ENCODE data around the gene COX6B1.
"Not testable (repeated sequence)": the region's sequence is repeated elsewhere in the genome, so short reads cannot be mapped to it uniquely, and the experiment has no call there.

Gene COX6B1

GRCh38 chr19:35636651-35637050, 11.5 kb upstream of the COX6B1 start:
- no peak for DNase-seq

GRCh38 chr19:35637165-35637564, 11.0 kb upstream of the COX6B1 start:
- DNase-seq: no peak

GRCh38 chr19:35639321-35639639, 8.8 kb upstream of the COX6B1 start:
- DNase-seq: no peak

GRCh38 chr19:35639863-35640262, 8.3 kb upstream of the COX6B1 start:
- DNase-seq: no peak

GRCh38 chr19:35641515-35642151, 6.5 kb upstream of the COX6B1 start, which contains the start of gene ETV2:
Gene ETV2 (plus strand): TSS chr19:35641745. CDS start chr19:35642461, 716 bp downstream.
- peak; percentile 25 for DNase-seq

GRCh38 chr19:35642312-35642711, 5.8 kb upstream of the COX6B1 start:
- DNase-seq: no peak

- DNase-seq: no peak
Measured at GRCh38 chr19:35642798-35643254, 5.3 kb upstream of the COX6B1 start.

- DNase-seq: peak; percentile 94
Measured at GRCh38 chr19:35643255-35644205, 4.6 kb upstream of the COX6B1 start.

- DNase-seq: peak; percentile 90
Measured at GRCh38 chr19:35644206-35644986, 3.7 kb upstream of the COX6B1 start.

- DNase-seq: peak; percentile 85
Measured at GRCh38 chr19:35644987-35645679, 3.0 kb upstream of the COX6B1 start.

GRCh38 chr19:35645680-35646511, 2.2 kb upstream of the COX6B1 start:
- no peak for DNase-seq

- no peak for DNase-seq
Measured at GRCh38 chr19:35650581-35650980, 2.5 kb downstream of the COX6B1 start.

- DNase-seq: not testable (repeated sequence)
Measured at GRCh38 chr19:35654828-35655227, 6.7 kb downstream of the COX6B1 start.

- DNase-seq: no peak
Measured at GRCh38 chr19:35655600-35655999, 7.5 kb downstream of the COX6B1 start.

- no peak for DNase-seq
Measured at GRCh38 chr19:35656700-35657099, 8.6 kb downstream of the COX6B1 start.

GRCh38 chr19:35657904-35658700, 10.0 kb downstream of the COX6B1 start:
- no peak for DNase-seq

GRCh38 chr19:35661995-35662340, 13.8 kb downstream of the COX6B1 start:
- no peak for DNase-seq

GRCh38 chr19:35663981-35664380, 15.9 kb downstream of the COX6B1 start:
- no peak for DNase-seq

GRCh38 chr19:35665157-35665556, 17.0 kb downstream of the COX6B1 start:
- no peak for DNase-seq

- DNase-seq: no peak
Measured at GRCh38 chr19:35665604-35666003, 17.5 kb downstream of the COX6B1 start.

Data from eye (tissue), 1 donor.